NCI-H446 treated with DMSO at 0.1 percent for 48 hours (cell line): Measurements from ENCODE around the gene DR1.

ENCODE experiments used
- DNase-seq: peaks from one replicate; lab custom pipeline; 2025; lab: John Stamatoyannopoulos, UW

DR1 gene

DNA sequence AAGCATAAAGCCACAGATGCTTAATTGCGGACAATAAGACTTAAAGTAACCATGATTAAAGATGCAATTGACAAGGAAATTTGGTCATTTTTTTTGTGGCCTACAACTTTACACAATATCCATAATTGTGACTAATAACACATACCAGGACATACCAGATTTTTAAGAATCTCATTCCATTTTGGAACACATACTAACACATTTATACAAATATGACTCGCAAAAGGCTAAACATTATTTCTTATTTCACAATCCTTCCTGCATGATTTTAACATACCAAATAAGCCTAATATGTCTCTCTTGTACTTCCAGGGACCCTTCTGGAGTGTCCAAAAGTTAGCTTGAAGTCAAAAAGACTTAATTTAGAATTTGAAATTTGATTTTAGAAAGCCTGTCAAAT, 48.8 kb downstream of the DR1 start:
- no peak for DNase-seq

DNA sequence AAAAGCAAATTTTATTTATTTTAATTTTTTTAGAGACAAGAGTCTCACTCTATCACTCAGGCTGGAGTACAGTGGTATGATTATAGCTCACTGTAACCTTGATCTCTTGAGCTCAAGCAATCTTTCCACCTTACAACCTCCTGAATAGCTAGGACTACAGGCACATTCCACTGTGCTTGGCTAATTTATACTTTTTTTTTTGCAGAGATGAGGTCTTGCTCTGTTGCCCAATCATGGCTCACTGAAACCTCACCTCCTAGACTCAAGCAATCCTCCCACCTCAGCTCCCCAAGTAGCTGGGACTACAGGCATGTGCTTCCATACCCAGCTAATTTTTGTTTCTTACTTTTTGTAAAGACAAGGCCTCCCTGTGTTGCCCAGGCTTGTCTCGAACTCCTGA, 49.5 kb downstream of the DR1 start:
- no peak for DNase-seq

DNA sequence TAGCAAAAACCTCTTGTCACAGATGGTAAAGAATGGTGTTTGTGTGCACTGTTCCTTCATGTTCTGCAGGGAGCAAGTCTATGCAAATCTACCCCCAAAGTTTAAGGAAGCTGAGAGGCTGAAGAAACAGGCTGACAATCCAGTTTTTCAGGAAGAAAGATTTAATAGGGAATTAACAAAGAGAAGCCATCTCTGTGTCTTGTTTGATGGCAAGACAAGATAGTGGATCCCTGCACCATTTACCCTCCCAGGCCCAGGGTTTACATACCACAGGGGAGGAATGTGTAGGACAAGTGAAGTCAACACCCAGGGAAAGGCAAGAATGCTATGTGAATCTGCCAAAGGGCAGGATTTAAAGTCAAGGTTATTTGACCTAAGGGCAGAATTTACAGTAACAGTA, 54.1 kb downstream of the DR1 start:
- no peak for DNase-seq

DNA sequence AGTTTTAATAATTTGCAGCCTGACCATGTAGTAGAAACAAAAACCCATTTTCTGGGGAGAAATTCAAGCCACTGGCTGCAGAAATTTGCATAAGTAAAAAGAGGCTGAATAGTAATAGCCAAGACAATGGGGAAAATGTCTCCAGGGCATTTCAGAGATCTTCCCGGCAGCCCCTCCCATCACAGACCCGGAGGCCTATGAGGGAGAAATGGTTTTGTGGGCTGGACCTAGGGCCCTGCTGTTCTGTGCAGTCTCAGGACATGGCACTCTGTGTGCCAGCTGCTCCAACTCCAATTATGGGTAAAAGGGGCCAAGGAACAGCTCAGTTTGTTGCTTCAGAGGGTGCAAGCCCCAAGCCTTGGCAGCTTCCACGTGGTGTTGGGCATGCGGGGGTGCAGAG, 62.5 kb downstream of the DR1 start:
- no peak for DNase-seq

DNA sequence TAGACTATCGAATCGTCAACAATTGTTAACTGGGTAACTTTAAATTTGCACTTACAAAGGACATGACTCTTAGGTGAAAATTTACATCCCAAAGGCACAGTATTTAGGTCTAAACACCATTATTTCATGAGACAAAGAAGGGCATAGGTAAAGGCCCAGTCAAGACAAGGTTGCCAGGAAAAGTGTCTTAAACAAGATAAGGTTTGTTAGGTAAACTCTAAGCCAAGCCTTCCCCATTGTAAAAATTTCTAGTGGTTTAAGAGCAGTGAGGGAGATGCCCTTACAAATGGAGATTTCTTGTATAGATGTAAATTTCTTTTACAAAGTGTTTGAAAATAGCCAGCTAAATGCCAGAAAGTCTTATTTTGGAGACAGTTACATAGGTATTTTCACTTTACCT, 65.3 kb downstream of the DR1 start:
- DNase-seq = no peak

DNA sequence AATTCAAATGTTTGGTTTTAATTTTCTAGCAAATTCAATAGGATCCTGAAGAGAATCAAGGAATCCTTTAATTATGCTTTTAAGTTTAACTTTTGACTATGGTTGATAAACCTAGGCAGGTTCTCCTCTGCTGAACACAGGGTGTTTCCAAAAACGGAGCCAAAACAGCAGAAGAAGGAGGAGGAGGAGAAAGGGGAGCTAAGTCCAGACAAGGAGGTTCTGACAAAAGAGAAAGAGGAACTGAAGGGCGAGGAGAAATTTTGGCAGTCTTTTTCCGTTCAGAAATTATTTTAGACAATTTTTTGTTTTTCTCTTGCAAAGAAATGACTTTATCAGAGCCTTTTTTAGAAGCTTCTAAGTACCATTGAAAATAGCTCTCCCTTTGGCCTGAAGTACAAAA, 69.0 kb downstream of the DR1 start:
- DNase-seq = no peak

DNA sequence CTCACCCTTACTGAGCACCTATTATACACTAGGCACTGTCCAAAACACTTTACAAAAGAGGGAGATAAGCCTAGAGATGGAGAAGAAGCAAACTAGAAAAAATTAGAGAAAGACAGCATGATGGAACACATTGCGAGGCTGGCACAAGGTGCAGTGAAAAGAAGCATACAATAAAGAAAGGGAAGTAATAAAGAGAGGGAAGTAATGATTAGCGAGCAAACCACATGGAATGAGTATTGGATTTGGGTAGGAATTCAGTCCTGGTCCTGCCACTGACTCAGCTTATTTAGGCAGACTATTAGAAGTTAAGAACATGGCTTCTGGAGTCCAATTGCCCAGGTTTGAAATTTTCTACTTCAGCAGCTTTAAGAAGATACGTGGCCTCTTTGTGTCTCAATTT, 69.6 kb downstream of the DR1 start:
- no peak for DNase-seq

DNA sequence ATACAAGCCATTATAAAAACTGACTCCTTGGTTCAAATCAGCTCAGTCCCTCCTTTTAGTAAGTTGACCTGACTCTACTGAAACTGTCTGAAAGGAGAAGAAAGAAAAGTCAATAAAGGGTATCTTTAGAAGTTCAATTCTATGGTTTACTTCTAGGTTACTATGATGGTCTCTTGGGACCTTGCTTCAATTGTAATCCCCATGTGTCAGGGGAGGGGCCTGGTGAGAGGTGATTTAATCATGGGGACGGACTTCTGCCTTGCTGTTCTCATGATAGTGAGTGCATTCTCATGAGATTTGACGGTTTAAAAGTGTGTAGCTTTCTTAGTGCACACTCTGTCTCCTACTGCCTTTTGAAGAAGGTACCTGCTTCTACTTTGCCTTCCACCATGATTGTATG, 70.5 kb downstream of the DR1 start:
- DNase-seq = no peak
